HG02938 (cell line): ENCODE results near the gene ALOXE3.

Experiments used
- ATAC-seq: cut with Tn5 transposase; IDR thresholded peaks from one replicate; pipeline ENCODE4 v1.9.1; 2021; ENCODE audit warnings: mild to moderate bottlenecking, moderate library complexity; ENCODE audit not compliant: unreplicated experiment

The ALOXE3 gene

DNA sequence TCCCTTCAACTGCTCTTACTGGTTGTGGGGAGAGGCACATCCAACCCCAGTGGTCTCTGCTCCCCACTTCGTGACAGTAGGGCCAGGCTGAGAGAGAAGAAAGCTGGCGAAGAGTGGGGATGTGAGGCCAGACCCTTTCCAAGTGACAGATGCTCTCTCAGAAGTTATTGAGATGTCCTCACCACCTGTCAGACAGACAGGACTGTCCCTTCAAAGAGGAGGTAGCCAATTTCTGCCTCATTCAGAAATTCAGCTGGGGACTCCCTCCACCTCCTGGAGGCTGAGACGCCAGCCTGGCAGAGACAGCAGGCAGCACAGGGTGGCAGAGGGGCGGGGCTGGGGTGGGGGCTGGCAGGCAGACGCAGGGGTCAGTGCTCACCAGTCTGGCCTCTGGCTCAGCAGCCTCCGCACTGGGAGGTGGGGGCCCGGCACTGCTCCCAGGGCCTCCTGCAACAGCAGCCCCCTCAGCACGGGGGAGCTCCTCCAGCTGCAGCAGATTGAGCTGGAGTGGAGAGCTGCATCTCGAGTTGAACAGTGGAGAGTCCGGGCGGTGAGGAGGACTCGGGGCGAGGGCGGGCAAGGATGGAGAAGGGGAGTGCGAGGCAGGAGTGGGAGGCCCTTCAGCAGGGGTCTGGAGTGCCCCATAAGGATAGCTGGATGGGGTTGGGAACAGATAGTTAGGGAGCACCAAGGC lies 24.7 kb upstream of the ALOXE3 start:
- no peak for ATAC-seq

DNA sequence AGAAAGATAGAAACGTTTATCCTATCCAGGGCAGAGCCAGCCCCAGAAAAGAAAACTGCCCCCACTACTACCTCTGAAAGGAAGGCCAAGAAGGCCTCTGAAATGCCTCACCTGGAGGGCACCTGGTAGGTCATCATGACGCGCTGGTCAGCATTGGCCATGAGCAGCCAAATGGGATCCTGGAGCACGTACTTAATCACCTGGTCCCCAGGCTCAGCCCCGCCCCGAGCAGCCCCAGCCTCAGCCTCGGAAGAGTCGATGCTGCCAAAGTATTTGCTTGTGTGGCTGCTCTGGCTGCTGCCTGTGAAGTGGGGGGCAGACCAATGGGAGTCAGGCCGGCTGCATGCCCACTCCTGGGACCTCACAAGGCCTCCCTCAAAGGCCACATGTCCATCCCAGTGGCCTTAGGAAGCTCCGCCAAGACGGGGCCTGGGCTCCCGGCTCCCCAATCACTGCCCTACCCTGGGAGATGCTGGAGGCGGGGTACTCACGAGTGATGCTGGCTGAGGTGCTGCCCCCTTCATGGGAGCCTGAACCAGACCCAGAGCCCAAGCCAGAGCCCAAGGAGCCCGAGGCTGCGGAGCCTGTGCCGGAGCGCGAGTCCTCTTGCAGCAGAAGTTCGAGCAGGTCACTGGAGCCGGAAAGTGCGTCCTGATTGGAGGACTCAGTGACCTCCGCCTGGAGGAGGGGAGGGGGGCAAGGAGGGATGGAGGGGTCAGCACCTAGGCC lies 24.0 kb upstream of the ALOXE3 start:
- no peak for ATAC-seq

DNA sequence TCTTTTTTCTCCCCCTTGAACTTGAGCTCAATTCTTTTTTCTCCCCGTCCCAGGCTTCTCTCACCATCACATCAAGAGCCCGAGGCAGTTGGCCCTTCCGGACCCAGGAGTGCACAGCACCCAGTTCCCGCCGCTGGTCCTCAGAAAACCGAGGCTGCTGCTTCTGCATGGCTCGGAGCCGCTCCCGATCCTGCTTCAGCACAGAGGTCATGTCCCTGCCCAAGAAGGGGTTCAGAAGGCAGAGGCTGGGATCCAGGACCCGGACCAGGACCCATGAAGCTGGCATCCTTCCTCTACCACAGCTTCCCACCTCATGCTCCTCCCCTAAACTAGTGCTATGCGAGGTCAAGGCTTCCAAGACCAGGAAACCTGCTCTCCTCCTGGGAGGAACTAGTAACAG lies 23.4 kb upstream of the ALOXE3 start:
- ATAC-seq = no peak

DNA sequence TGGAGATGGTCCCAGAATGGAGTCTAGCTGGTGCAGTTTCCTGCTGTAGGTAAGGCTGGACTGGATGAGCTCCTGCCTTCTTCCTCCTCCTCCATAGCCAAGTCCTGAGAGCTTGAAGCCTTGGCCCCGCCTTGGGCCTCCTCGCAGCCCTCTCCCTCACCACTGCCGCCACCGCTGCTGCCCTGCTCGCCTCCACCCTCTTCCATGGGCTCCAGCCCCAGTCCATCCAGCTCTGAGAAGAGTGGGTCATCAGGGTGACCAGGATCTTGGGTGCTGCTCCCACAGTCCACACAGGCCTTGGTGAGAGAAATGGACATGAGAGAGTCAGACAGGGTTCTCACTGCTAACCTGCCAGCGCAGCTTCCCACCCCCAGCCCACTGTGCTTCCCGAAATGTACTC lies 22.7 kb upstream of the ALOXE3 start:
- ATAC-seq = no peak

DNA sequence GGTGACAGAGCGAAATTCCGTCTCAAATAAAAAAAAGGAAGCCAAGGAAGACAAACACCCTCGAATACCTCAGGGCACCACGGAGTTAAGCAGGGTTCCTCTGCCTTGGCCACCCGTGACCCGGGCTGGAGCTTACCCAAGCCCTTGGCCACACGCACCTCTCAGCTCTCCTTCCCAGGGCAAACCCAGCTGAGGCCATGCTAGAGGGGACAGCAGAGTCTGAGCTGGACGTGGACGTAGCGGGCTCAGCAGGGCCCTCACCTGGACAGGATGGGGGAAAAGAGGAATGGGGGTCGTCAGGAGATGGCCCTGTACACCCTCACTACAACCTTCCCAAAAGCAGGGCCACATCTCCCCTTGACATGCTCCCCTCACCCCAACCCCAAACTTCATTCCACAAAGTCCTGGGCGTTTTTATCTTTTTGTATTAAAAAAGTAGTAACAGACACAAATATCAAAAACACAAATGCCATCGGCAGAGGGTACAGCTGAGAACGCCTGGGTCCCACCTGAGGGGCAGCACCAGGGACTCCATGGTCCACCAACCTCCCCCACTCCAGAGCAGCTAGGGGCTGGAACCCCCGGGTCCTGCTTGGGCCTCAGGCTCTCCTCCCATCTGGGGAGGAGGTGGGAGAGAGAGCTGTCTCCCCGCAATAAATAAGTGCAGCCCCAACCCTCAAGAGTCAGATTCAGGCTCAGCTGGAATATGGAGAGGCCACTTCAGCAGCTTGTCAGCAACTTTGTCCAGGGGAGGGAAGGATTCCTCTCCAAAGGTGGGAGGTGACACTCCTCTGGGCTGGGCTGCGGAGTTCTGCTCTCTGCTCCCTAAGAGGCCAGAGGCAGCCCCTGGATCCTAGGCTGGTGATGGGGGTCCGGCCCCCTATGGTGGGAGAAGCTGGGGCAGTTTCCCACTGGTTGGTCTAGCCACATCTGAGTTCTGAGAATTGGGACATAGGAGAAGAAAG lies 22.0 kb upstream of the ALOXE3 start:
- no peak for ATAC-seq

DNA sequence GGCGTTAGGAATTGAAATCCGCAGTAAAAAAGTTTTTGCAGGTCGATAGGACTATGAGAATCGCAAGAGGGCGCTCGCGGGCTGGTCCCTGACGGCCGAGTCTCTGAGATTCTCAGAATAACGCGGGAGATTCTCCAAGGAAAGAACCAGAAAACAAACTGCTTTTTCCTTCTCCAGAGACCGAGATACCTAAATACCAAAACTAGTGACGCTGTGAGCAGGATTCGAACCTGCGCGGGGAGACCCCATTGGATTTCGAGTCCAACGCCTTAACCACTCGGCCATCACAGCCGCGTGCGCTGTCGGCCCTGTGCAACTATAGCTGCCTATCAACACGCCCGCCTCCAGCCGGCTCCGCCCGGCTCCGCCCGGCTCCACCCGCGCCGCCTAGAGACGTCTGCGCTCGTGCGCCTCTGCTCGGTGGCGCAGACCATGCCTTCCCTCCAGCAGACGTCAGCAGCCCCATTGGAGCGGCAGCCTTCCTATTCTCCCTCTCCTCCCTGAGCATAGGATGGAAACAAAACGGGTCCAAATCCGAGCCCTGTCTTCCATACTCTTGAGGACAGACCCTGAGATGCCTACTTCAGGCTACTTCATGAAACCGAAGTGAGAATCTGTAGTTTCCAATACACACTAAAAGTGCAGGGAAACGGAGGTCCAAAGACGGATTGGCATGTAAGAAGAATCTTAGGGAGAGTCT lies 20.5 kb upstream of the ALOXE3 start:
- ATAC-seq = peak; percentile 80

DNA sequence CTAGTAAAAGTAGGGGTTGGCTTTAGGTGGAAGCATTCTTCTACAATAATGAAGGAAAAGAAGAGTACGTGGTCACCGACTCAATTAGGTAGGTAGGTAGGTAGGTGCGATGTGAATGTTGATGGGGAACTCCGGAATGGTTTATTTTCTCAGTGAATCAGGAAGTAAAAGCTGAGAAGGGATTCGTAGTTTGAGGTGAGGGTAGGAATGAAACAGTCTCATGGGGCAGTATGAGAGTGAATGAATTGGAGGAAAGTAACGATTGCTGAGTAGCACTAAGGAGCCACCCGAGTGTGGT lies 20.0 kb upstream of the ALOXE3 start:
- no peak for ATAC-seq

DNA sequence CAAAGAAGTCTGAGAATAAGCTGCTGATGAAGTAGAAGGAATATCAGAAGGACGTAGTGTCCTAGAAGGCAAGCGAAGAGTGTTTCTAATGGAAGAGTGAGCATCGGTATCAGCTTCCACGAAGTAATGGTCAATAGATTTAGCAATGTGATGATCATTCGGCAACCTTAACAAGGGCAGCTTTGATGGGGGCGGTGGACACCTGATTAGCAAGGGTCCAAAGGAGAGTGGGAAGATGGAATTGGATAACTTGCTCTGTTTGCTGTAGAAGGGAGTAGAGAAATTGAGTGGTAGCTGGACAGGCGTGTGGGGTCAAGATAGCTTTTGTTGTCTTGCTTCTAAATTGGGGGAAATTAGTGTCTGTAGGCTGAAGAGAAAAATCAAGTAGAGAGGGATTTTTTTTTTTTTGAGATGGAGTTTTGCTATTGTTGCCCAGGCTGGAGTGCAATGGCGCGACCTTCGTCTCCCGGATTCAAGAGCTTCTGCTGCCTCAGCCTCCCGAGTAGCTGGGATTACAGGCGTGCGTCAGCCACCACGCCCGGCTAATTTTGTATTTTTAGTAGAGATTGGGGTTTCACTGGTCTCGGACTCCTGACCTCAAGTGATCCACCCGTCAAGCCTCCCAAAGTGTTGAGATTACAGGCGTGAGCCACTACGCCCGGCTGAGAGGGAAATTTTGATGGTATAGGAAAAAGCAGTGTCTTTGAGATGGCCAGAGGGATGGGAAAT lies 19.5 kb upstream of the ALOXE3 start:
- ATAC-seq = no peak

DNA sequence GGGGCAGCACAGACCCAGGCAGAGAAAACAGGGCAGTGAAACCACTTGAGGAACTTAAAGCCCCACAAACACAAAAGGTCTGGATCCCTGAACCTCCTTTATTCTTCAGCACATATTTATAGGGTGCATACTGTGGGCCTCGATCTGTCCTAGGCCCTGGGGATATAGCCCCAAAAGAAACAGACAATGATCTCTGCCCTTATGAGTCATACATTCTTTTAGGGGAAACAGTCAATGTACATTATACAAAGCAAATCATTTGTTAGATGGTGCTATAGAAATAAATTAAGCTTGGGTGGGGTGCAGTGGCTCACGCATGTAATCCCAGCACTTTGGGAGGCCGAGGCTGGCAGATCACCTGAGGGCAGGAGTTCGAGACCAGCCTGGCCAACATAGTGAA lies 15.6 kb upstream of the ALOXE3 start:
- ATAC-seq = no peak

DNA sequence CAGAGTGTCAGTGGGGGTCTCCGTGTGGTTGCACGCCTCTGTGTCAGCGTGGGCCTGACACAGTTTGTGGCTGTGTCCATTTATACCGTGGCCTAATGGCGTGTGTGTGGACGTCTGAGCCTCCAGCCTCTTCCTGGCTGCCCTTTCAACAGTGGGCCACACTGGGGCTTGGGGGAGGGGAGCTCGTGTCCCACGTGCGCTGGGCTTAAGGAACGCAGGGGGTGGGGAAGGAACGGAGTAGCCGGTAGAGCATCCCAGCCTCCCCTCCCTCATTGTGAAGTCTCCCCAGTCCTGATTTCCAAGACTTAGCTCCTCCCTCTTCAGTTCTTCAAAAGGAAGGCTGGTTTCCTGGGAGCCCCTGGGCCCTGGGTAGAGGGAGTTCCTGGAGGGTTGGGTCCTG lies 15.1 kb upstream of the ALOXE3 start:
- ATAC-seq = no peak

DNA sequence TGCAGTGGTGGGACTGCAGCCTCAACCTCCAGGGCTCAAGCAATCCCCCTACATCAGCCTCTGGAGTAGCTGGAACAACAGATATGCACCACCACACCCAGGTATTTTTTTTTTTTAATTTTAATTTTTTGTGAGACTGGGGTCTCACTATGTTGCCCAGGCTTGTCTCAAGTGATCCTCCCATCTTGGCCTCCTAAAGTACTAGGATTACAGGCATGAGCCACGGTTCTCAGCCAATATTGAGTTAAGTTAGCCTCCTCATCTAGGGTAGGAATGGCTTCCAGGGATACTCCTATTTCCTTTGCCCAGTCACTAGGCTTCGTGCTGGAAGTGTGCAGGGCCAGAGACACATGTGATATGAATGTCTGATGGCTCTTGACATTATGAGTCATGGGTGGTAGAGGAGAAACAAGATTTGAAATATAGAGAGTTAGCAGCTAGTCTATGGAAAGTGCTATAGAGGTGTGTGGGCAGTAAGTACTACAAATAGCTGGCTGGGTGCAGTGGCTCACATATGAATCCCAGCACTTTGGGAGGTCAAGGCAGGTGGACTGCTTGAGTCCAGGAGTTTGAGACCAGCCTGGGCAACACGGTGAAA lies 13.6 kb upstream of the ALOXE3 start:
- ATAC-seq = no peak

DNA sequence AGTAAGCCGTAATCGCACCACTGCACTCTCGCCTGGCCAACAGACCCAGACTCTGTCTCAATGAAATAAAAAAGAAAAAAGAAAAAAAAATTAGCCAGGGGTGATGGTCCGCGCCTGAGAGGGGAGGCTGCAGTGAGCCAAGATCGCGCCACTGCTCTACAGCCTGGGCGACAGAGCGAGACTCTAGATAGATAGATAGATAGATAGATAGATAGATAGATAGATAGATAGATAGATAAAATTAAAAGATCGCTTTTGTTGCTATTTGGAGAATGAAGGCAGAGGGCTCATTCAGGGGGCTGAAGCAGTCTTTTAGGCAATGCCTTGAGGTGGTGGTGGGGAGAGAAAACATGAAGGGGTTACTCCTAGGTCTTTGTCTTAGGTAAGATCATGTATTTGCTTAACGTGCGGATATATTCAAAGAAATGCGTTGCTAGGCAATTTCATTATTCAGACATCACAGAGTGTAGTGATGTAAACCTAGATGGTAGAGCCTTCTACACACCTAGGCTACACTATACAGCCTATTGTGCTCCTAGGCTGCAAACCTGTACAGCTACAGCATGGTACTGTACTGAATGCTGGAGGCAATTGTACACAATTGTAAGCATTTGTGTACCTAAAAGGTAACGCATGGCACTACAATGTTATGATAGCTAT lies 9.9 kb upstream of the ALOXE3 start:
- ATAC-seq = no peak

DNA sequence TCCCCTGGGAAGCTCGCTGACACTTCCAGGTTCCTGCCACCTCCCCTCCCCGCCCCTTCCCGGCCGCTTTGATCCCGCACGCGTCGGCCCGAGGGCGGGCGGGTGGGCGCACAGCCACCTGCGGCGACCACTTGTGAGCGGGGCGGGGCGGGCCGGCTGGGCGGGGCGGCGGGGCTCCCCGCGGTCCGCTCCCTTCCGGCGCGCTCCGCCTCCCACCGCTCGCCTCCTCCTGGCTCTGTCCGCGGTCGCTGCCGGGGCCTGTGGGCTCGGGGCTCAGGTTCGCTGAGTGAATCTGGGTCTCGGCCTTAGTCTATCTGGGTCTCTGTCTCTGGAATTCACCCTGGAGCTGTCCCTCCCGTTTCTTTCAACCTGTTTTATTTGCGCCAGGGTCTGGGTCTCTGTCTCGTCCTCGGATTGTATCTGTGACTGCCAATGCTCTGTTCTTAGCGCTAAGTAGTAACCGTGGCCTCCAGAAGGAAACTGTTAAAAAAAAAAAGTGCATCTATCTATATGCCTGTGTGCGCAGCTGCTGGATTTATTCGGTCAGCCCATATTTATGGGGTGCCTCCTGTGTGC lies 8.3 kb upstream of the ALOXE3 start:
- ATAC-seq = no peak

DNA sequence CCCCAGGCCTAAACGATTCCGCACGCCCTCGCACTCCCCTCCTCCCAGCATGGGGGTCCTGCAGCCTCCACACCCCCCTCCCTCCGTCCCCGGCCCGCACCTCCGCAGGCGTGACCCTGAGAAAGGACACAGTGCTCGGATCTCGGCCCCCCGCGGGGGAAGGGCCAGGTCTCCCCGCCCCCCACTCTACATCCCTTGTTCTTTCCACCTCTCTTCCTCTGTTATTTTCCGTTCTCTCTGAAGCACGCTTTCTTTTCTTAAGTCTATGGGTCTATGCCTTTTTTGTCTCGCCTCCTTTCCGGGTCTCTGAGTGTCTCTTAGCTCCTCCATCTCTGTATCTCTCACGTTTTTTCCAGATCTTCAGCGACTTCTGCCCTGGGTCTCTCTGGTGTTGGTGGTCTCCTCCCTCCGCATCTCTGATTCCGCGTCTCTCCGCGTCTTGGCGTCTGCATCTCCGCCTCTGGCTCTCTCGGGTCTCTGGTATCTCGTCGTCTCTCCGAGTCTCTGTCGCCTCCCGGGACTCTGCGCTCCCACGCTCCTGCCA lies 7.7 kb upstream of the ALOXE3 start:
- no peak for ATAC-seq

DNA sequence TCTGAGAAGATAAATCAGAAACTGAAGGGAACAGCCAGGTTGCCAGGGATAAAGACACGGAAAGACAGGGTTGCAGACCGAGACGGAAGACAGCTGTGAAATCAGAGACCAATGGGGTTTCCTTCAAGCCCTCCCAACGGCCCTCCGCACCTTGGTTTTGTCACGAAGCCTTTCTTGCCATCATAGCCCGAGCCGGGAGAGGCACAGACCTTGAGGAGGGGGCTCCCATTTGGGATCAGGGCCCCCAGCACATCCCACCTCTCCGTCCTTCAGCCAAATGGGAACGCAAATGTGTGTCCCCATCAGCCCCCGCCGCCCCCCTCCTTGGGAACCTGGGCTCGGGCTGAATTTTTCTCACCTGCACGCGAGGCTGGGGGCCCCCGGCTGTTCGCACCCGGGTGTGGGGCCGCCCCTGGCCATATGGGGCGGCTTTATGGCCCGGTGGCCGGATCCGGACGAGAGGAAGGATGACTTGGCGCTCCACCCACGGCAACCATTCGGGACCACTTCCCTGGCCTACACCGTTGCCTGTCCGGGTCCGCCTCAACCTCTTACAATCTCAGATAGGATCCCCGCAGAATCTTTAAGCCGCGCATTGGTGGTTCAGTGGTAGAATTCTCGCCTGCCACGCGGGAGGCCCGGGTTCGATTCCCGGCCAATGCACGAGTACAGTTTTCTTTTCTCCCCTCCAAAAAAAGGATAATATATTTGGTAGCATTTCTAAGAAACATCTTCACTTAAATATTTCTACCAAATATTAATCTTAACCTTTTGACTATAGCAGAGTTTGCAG lies 7.0 kb upstream of the ALOXE3 start:
- no peak for ATAC-seq

DNA sequence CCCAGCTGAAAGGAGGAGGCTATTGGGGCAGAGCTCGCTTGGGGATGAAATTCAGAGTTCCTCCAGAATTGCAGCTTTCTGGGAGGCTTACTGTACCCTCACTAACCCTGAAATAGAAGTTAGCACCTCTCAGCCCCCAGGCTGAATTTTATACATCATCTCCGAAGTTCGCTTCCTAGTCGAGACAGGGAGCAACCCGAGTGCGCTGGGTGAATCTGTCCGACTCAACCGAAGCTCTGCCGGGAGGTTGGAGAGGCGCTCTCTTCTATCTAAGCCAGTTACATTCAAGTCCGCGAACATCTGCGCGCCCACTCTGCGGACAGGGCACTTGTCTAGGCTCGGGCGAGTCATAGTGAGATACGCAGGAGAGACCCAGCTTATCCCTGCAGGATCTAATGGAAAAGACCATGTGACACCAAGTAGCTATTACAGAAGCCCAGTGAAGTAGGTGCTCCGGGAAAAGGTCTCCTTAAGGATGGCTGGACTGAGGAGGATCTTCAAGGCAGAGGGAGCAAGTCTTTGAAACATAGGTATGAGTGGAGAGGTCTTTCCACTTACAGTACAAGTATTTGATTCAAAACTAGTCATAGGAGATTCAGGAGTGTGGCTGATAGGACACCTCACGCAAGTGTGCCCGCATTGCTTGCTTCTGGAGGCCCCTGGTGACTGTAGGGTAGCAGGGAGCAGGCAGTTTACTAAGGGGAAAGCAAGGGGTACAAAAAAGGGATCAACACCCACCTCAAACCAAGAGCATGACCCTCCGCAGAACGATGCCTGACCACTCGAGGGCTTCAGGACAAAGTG lies 6.2 kb upstream of the ALOXE3 start:
- no peak for ATAC-seq

DNA sequence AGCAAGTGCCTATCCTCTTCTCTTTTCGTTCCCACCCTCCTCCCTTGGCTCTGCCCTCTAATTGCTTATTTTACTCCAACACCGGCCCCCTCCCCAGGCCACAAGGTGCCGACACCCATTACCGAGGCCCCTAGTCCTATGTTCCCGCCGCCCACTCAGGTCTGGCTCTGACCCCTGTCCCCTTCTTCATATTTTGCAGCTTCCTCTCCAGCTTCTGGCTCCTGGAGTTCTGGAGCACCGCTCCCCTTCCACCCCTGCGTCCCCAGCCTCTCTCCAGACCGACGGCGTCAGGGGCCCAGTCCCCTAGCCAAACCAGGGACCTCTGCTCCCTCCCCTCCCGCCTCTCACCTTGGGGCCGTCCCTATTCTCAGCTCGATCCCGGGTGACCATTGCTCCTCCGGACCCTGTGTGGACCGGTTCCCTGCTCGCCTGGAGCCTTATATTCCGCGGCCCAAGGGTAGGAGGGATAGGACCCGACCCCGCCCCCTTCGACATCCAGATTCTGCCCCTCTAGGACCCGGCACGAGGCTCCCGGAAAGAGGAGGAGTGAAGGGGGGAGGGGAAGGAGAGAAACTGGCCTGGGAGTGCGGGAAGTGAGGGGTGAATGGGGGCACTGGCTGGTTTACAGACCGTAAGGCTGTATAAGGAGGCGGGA lies 5.5 kb upstream of the ALOXE3 start, which contains the start of gene HES7:
Gene HES7 (minus strand): TSS at position 412 of the 655 bp plus-strand sequence. CDS start 22 bp downstream, at position 390.
- ATAC-seq = no peak
